ENCODE results near the gene DYRK4. TPM values are rescaled to one million over a fixed set of nuclear protein-coding genes. Genes with fewer than 3 reads are reported as not detected.

The DYRK4 gene
- total and polyA plus RNA-seq, 8 donors: 15.2 to 50.2 (median 20.7) TPM

DNA sequence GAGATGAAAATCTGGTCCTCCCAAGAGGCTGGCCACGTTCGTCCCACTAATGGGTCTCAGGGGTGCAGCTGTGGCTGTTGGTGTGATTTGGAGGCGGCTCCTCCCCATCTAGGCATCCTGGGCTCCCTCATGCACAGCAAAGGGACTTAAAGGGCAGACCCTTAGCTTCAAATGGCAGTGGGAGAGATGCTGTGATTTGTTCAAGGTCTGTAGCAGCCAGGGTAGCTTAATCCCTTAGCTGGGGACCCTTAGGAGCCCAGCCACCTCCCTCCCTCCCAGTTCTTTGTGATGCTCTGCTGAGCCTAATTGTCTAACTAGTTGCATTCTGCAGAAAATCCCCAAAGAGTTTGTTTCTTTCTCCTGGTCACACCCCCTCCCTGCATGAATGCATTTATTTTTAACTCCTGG is 18.3 kb downstream of the DYRK4 start:
- H3K9me3 ChIP-seq: no peaks in the 10 kb centered on the region
- FAIRE-seq: no peak
- H3K36me3 ChIP-seq: no peaks in the 10 kb centered on the region
- TF ChIP-seq, protein P1, sequence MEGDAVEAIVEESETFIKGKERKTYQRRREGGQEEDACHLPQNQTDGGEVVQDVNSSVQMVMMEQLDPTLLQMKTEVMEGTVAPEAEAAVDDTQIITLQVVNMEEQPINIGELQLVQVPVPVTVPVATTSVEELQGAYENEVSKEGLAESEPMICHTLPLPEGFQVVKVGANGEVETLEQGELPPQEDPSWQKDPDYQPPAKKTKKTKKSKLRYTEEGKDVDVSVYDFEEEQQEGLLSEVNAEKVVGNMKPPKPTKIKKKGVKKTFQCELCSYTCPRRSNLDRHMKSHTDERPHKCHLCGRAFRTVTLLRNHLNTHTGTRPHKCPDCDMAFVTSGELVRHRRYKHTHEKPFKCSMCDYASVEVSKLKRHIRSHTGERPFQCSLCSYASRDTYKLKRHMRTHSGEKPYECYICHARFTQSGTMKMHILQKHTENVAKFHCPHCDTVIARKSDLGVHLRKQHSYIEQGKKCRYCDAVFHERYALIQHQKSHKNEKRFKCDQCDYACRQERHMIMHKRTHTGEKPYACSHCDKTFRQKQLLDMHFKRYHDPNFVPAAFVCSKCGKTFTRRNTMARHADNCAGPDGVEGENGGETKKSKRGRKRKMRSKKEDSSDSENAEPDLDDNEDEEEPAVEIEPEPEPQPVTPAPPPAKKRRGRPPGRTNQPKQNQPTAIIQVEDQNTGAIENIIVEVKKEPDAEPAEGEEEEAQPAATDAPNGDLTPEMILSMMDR (IDR thresholded peaks at IDR 0.05): no peak
- 37 to 52% methylated on average over 3 of the region's 3 CpGs for WGBS, 2 donors
- ATAC-seq: no peak
- no peak overlapping the region for H3K27ac ChIP-seq
- intact Hi-C loops (cut with DNase I): no loop called here
- peaks cover 0 to 7% (median 0%) of the 10 kb centered on the region in 4 donors for H3K27me3 ChIP-seq
- no peak for DNase-seq
- H3K4me1 ChIP-seq: no peaks in the 10 kb centered on the region
- no peak overlapping the region for H3K4me3 ChIP-seq

DNA sequence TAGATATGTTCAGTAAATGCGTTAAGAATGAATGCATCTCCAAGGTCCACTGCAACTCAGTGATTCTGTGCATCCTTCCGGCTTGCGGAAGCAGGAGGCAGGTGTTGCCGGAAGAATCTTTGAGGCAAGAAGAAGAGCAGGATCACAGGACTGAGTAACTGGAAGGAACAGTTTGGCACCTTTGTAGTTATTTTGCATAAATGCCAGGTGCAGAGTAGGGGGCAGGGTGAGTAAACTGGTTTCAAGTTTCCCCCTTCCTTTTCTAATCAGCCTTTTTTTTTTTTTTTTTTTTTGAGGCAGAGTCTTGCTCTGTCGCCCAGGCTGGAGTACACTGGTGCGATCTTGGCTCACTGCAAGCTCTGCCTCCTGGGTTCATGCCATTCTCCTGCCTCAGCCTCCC is 22.3 kb downstream of the DYRK4 start:
- Histone ChIP-seq H3K27me3 (peaks cover 0 to 7% (median 0%) of the 10 kb centered on the region in 4 donors), H3K4me3 (no peak overlapping the region), H3K36me3 (no peaks in the 10 kb centered on the region), H3K27ac (no peak overlapping the region), H3K4me1 (no peaks in the 10 kb centered on the region), H3K9me3 (no peaks in the 10 kb centered on the region)
- ATAC-seq (no peak), FAIRE-seq (no peak), DNase-seq (no peak)
- WGBS, 2 donors: 72 to 88% methylated on average over 5 to 6 of the region's 6 CpGs
- TF ChIP-seq, protein P1 (IDR thresholded peaks at IDR 0.05): no peak
- intact Hi-C loops (cut with DNase I): no loop called here

DNA sequence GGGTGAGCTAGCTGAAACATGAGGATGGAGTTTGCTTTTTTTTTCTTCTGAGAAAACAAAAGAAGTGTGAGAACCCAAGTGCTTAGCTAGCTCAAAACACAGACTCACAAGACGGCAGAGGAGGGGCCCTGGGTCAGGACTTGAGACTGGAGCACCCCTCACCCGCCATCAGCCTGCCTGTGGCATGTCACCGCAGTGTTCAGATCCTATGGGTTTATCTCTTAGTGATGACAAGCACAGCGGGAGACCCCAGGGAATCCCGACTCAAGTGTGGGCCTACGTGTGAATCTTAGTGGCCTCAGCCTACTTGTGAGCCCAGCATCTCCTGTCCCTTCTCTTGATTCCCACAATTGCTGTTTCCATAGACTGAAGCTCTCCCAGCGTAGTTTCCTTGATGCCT is 22.9 kb downstream of the DYRK4 start:
- intact Hi-C loops (cut with DNase I): no loop called here
- FAIRE-seq: no peak
- TF ChIP-seq, protein P1 (IDR thresholded peaks at IDR 0.05): no peak
- Histone ChIP-seq H3K27me3 (peaks cover 0 to 5% (median 0%) of the 10 kb centered on the region in 4 donors), H3K36me3 (no peaks in the 10 kb centered on the region), H3K4me3 (no peak overlapping the region), H3K9me3 (no peaks in the 10 kb centered on the region), H3K4me1 (no peaks in the 10 kb centered on the region), H3K27ac (no peak overlapping the region)
- no peak for DNase-seq
- ATAC-seq: no peak
- WGBS, 2 donors: 73 to 74% methylated on average over 7 of the region's 7 CpGs

DNA sequence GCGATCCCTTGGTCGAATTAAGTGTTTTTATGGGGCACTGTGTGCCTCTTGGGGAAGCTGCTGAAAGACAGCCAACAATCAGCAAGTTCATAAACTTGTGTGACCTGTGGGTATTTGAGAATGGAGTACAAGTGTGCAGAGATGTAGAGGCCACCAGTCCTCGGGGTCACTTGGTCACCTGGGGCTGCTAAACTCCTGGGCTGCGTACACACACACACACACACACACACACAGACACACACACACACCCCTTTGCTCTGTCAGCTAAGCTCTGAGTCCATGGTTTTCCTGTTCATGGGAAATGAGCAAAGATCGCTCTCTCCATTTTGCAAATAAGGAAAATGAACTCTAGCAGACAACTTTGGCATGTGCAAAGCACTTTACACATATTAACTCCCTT is 24.5 kb downstream of the DYRK4 start:
- FAIRE-seq (no peak), DNase-seq (no peak), ATAC-seq (no peak)
- Histone ChIP-seq H3K9me3 (no peaks in the 10 kb centered on the region), H3K27me3 (no peaks in the 10 kb centered on the region), H3K4me3 (no peak overlapping the region), H3K4me1 (no peaks in the 10 kb centered on the region), H3K36me3 (no peaks in the 10 kb centered on the region), H3K27ac (no peak overlapping the region)
- TF ChIP-seq, protein P1 (IDR thresholded peaks at IDR 0.05): no peak
- 37 to 48% methylated on average over 5 of the region's 5 CpGs for WGBS, 2 donors
- intact Hi-C loops (cut with DNase I): no loop called here

DNA sequence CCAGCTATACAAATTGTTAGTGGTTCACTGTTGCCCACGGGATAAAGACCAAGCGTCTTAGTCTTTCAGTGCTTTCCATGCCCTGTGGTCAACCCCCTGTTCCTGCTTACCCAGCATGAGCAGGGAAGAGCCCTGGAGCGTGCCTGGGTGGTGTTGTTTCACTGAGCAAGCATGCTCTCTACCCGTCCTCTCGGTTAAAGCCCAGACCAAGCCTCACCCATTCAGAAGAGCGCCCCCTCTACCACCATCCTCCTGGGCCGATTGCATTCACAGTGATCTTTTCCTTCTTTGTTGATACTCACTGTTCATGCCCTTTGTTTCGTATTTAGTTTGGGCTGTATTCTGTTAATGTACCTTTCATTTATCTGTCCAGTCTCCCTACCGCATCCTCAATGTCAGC is 25.1 kb downstream of the DYRK4 start:
- ATAC-seq (no peak), DNase-seq (no peak), FAIRE-seq (no peak)
- H3K9me3 ChIP-seq: no peaks in the 10 kb centered on the region
- H3K4me3 ChIP-seq: no peak overlapping the region
- H3K36me3 ChIP-seq: no peaks in the 10 kb centered on the region
- intact Hi-C loops (cut with DNase I): no loop called here
- H3K27me3 ChIP-seq: no peaks in the 10 kb centered on the region
- TF ChIP-seq, protein P1 (IDR thresholded peaks at IDR 0.05): no peak
- 40 to 43% methylated on average over 9 of the region's 9 CpGs for WGBS, 2 donors
- no peak overlapping the region for H3K27ac ChIP-seq
- no peaks in the 10 kb centered on the region for H3K4me1 ChIP-seq

Data from pancreas (tissue), 10 donors.